Lower lobe of right lung (tissue), 2 donors: ENCODE measurements around the gene GLDN. TPM values are rescaled to one million over a fixed set of nuclear protein-coding genes. Genes with fewer than 3 reads are reported as not detected.
"Not testable (repeated sequence)": the region's sequence is repeated elsewhere in the genome, so short reads cannot be mapped to it uniquely, and the experiment has no call there.

Experiments
- ATAC-seq, 2 donors: fragments of 200-7000 bp; cut with Tn5 transposase; one replicate each; pipeline ENCODE4 v1.9.1; 2020 to 2022; ENCODE audit warnings: mild to moderate bottlenecking in 2 of 2, moderate library complexity in 2 of 2
- DNase-seq: peaks from one replicate; pipeline ENCODE4 v3.0.0-alpha.2; 2020
- H3K27ac ChIP-seq: fragments of 200-600 bp; one replicate; pipeline ENCODE4 v1.8.0; 2022
- H3K27me3 ChIP-seq: fragments of 200-600 bp; one replicate; pipeline ENCODE4 v1.8.0; 2022; ENCODE audit warnings: low read depth
- H3K36me3 ChIP-seq: fragments of 200-600 bp; one replicate; pipeline ENCODE4 v1.8.0; 2022; ENCODE audit warnings: mild to moderate bottlenecking
- H3K4me1 ChIP-seq: fragments of 200-600 bp; one replicate; pipeline ENCODE4 v1.8.0; 2022
- H3K4me3 ChIP-seq: fragments of 200-600 bp; one replicate; pipeline ENCODE4 v1.8.0; 2022; ENCODE audit warnings: mild to moderate bottlenecking
- H3K9me3 ChIP-seq: fragments of 200-600 bp; one replicate; pipeline ENCODE4 v1.8.0; 2022
- CTCF ChIP-seq: fragments of 200-600 bp; IDR thresholded peaks from one replicate; pipeline ENCODE4 v1.8.0; 2022; ENCODE audit warnings: antibody characterized with exemption, mild to moderate bottlenecking
- intact Hi-C: fragments of 100-400 bp; cut with DNase I; formaldehyde crosslinking; loops from one replicate; pipeline ENCODE4 v1.11.0; 2022
- total RNA-seq: library from RNA; stranded (reverse); fragmentation: NEBNext Ultra II Directional; extraction: Animal tissue kit (Norgen Biotek cat#: 25700); gene quantifications from one replicate; pipeline ENCODE4 v1.2.1, GENCODE V29; 2021
- donor health status: DM: no; HTN: yes; CAD: no; lungs with severe emphysema.

The GLDN gene
- total RNA-seq, 1 donor from 2014 or later, result 34.5 TPM

GRCh38 chr15:51405693-51406523, 64.5 kb downstream of the GLDN start:
- no peak for DNase-seq
- Histone ChIP-seq H3K27ac (no peak overlapping the region), H3K4me1 (no peaks in the 10 kb centered on the region), H3K4me3 (no peak overlapping the region), H3K27me3 (no peaks in the 10 kb centered on the region), H3K36me3 (no peaks in the 10 kb centered on the region), H3K9me3 (no peaks in the 10 kb centered on the region)
- no peak for ATAC-seq
- intact Hi-C loops, result no loop called here
- no peak for TF ChIP-seq CTCF

- ATAC-seq (peak; percentile 28 to 63), DNase-seq (no peak)
- no peaks in the 10 kb centered on the region for H3K27me3 ChIP-seq
- no peaks in the 10 kb centered on the region for H3K9me3 ChIP-seq
- no peak overlapping the region for H3K4me3 ChIP-seq
- no peak overlapping the region for H3K27ac ChIP-seq
- intact Hi-C loops, result no loop called here
- no peaks in the 10 kb centered on the region for H3K4me1 ChIP-seq
- H3K36me3 ChIP-seq, result no peaks in the 10 kb centered on the region
- TF ChIP-seq CTCF, result no peak
Measured at GRCh38 chr15:51414256-51414860, 72.9 kb downstream of the GLDN start.

GRCh38 chr15:51416129-51416528, 74.7 kb downstream of the GLDN start:
- ATAC-seq, result no peak
- H3K27me3 ChIP-seq, result no peaks in the 10 kb centered on the region
- no peak for DNase-seq

GRCh38 chr15:51423040-51423439, 81.6 kb downstream of the GLDN start:
- H3K36me3 ChIP-seq, H3K4me1 ChIP-seq, intact Hi-C loops, H3K27me3 ChIP-seq, H3K9me3 ChIP-seq, ATAC-seq, DNase-seq, H3K4me3 ChIP-seq, H3K27ac ChIP-seq: not testable (repeated sequence)

More at GRCh38 chr15:51416129-51416528, 74.7 kb downstream of the GLDN start:
- Histone ChIP-seq H3K4me1 (no peaks in the 10 kb centered on the region), H3K9me3 (no peaks in the 10 kb centered on the region), H3K36me3 (no peaks in the 10 kb centered on the region), H3K4me3 (no peak overlapping the region), H3K27ac (no peak overlapping the region)
- TF ChIP-seq CTCF, result no peak
- intact Hi-C loops, result no loop called here

- Histone ChIP-seq H3K27ac (no peak overlapping the region), H3K36me3 (no peaks in the 10 kb centered on the region), H3K27me3 (no peaks in the 10 kb centered on the region), H3K4me3 (no peak overlapping the region), H3K4me1 (no peaks in the 10 kb centered on the region), H3K9me3 (no peaks in the 10 kb centered on the region)
- DNase-seq, result no peak
- intact Hi-C loops, result no loop called here
- ATAC-seq, result no peak
- TF ChIP-seq CTCF, result no peak
Measured at GRCh38 chr15:51424780-51425179, 83.3 kb downstream of the GLDN start.

GRCh38 chr15:51425517-51426040, 84.1 kb downstream of the GLDN start:
- DNase-seq (no peak), ATAC-seq (no peak)
- H3K9me3 ChIP-seq, result no peaks in the 10 kb centered on the region
- H3K27me3 ChIP-seq, result no peaks in the 10 kb centered on the region
- intact Hi-C loops, result no loop called here
- H3K27ac ChIP-seq, result no peak overlapping the region
- H3K4me3 ChIP-seq, result no peak overlapping the region
- no peaks in the 10 kb centered on the region for H3K4me1 ChIP-seq
- no peaks in the 10 kb centered on the region for H3K36me3 ChIP-seq
- no peak for TF ChIP-seq CTCF
